Smooth muscle cell (in vitro differentiated cells): Measurements from ENCODE around the gene TRNP1. TPM values are rescaled to one million over a fixed set of nuclear protein-coding genes. Genes with fewer than 3 reads are reported as not detected.

Source experiments
- DNase-seq: peaks from one replicate; lab custom pipeline; 2025; ENCODE audit not compliant: unreplicated experiment; lab: John Stamatoyannopoulos, UW
- H2AFZ ChIP-seq: fragments of 200-600 bp; sonication (generic); 2 replicates; pipeline ENCODE4 v1.6.0; 2016; ENCODE audit warnings: antibody characterized with exemption, low read depth, mild to moderate bottlenecking
- H3F3A ChIP-seq: fragments of 200-600 bp; sonication (generic); 2 replicates; pipeline ENCODE4 v1.6.0; 2017; ENCODE audit warnings: antibody characterized with exemption, low read depth
- H3K27ac ChIP-seq: fragments of 200-600 bp; sonication (generic); 2 replicates; pipeline ENCODE4 v1.5.1; 2016; ENCODE audit warnings: low read depth, mild to moderate bottlenecking
- H3K27me3 ChIP-seq: fragments of 200-600 bp; sonication (generic); 2 replicates; pipeline ENCODE4 v1.6.1; 2016; ENCODE audit warnings: low read depth, mild to moderate bottlenecking
- H3K36me3 ChIP-seq: fragments of 200-600 bp; sonication (generic); 2 replicates; pipeline ENCODE4 v1.5.1; 2016; ENCODE audit warnings: low read depth
- H3K4me1 ChIP-seq: fragments of 200-600 bp; sonication (generic); 2 replicates; pipeline ENCODE4 v1.5.1; 2016; ENCODE audit warnings: low read depth
- H3K4me2 ChIP-seq: fragments of 200-600 bp; sonication (generic); 2 replicates; pipeline ENCODE4 v1.6.0; 2016; ENCODE audit warnings: mild to moderate bottlenecking
- H3K4me3 ChIP-seq: fragments of 200-600 bp; sonication (generic); 2 replicates; pipeline ENCODE4 v1.5.1; 2016; ENCODE audit warnings: mild to moderate bottlenecking
- H3K79me2 ChIP-seq: fragments of 200-600 bp; sonication (generic); 2 replicates; pipeline ENCODE4 v1.6.0; 2016; ENCODE audit warnings: low read depth, mild to moderate bottlenecking
- H3K9ac ChIP-seq: fragments of 200-600 bp; sonication (generic); 2 replicates; pipeline ENCODE4 v1.6.0; 2016; ENCODE audit warnings: low read depth
- H3K9me3 ChIP-seq: fragments of 200-600 bp; sonication (generic); replicated peaks from 2 replicates; pipeline ENCODE4 v1.5.1; 2016; ENCODE audit warnings: low read depth
- H4K20me1 ChIP-seq: fragments of 200-600 bp; sonication (generic); 2 replicates; pipeline ENCODE4 v1.6.0; 2016; ENCODE audit warnings: low read depth
- WGBS: methylation state at CpG from one replicate; pipeline ENCODE4 v1.1.7; 2016; ENCODE audit warnings: low lambda C conversion rate; 5-methylcytosine and 5-hydroxymethylcytosine counted together
- polyA plus RNA-seq: library from polyadenylated mRNA; unstranded; fragments of >200 nt; fragmentation: Nextera tagmentation; extraction: Ambion mirVana; gene quantifications from 2 replicates; pipeline ENCODE4 v1.2.1, GENCODE V29; 2016
- total RNA-seq: library from RNA; depleted of rRNA; stranded (reverse); fragments of >200 nt; gene quantifications from 2 replicates; pipeline ENCODE4 v1.2.3, GENCODE V29; 2014
- TF ChIP-seq, protein P1 (sequence below): fragments of 200-600 bp; sonication (generic); IDR thresholded peaks from 2 replicates; pipeline ENCODE4 v1.5.1; 2017; ENCODE audit warnings: borderline replicate concordance, mild to moderate bottlenecking, antibody characterized with exemption; ENCODE audit not compliant: insufficient read depth, poor library complexity, severe bottlenecking

The TRNP1 gene
- total and polyA plus RNA-seq, 2 experiments from 2014 or later, result 4.4 to 18.6 TPM

DNA sequence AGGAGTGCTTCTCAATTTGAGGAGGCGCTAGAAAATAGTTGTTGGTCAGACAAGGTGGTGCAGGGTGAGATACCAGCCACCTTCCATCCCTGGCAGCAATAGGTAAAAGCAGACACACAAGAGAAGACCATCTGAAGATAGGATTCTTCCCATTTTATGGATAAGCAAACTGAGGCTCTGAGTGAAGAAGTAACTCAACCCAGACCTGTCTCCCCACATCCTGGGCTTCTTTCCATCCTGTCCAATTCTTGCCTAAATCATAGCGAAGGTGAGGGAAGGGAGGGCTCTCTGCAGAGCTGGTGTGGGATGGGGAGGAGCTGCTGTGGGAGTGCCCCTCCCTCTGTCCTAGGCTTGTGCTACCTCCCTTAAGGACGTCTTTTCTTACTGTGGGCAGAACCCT lies 21.9 kb upstream of the TRNP1 start:
- H3K79me2 ChIP-seq, result no peaks in the 10 kb centered on the region
- H3K4me1 ChIP-seq, result no peaks in the 10 kb centered on the region
- H4K20me1 ChIP-seq, result no peaks in the 10 kb centered on the region
- H3K36me3 ChIP-seq, result no peaks in the 10 kb centered on the region
- H3K9ac ChIP-seq, result no peak overlapping the region
- 86% methylated on average over 3 of the region's 3 CpGs for WGBS
- H3K27ac ChIP-seq, result no peak overlapping the region
- no peak overlapping the region for H3K4me2 ChIP-seq
- H3K9me3 ChIP-seq, result no peaks in the 10 kb centered on the region
- H3K27me3 ChIP-seq, result no peaks in the 10 kb centered on the region
- no peak for DNase-seq
- no peak overlapping the region for H2AFZ ChIP-seq
- H3K4me3 ChIP-seq, result no peak overlapping the region
- H3F3A ChIP-seq, result no peaks in the 10 kb centered on the region
- TF ChIP-seq, protein P1, sequence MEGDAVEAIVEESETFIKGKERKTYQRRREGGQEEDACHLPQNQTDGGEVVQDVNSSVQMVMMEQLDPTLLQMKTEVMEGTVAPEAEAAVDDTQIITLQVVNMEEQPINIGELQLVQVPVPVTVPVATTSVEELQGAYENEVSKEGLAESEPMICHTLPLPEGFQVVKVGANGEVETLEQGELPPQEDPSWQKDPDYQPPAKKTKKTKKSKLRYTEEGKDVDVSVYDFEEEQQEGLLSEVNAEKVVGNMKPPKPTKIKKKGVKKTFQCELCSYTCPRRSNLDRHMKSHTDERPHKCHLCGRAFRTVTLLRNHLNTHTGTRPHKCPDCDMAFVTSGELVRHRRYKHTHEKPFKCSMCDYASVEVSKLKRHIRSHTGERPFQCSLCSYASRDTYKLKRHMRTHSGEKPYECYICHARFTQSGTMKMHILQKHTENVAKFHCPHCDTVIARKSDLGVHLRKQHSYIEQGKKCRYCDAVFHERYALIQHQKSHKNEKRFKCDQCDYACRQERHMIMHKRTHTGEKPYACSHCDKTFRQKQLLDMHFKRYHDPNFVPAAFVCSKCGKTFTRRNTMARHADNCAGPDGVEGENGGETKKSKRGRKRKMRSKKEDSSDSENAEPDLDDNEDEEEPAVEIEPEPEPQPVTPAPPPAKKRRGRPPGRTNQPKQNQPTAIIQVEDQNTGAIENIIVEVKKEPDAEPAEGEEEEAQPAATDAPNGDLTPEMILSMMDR, result no peak

DNA sequence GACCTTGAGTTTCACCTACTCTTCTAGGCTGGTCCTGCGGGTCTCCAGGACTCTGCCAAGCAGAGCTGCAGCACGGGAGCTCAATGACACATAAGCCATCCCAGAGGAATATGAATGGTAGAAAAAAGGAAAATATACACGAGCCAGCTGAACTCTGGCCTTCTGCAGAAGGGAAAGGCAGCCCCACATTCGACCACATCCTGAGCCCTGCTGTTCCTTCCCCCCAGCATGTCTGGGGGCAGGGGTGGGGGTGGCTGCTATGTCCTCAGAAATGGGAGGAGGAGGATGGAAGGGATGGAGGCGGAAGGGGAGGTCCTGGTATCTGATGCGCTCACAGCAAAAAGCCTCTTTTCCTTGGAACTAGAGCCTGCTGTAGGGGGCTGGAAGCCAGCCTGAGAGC lies 21.1 kb upstream of the TRNP1 start:
- no peak overlapping the region for H3K4me2 ChIP-seq
- no peaks in the 10 kb centered on the region for H3K36me3 ChIP-seq
- DNase-seq, result no peak
- H3K9ac ChIP-seq, result no peak overlapping the region
- no peaks in the 10 kb centered on the region for H3F3A ChIP-seq
- no peak overlapping the region for H3K27ac ChIP-seq
- TF ChIP-seq, protein P1, result no peak
- no peaks in the 10 kb centered on the region for H3K4me1 ChIP-seq
- no peaks in the 10 kb centered on the region for H3K27me3 ChIP-seq
- H3K9me3 ChIP-seq, result no peaks in the 10 kb centered on the region
- H3K4me3 ChIP-seq, result no peak overlapping the region
- whole genome bisulfite sequencing, result 65% methylated on average over 6 of the region's 6 CpGs
- no peaks in the 10 kb centered on the region for H3K79me2 ChIP-seq
- no peaks in the 10 kb centered on the region for H4K20me1 ChIP-seq
- H2AFZ ChIP-seq, result no peak overlapping the region

GRCh38 chr1:26972821-26973220 lies 20.7 kb upstream of the TRNP1 start:
- no peaks in the 10 kb centered on the region for H4K20me1 ChIP-seq
- H3K4me2 ChIP-seq, result no peak overlapping the region
- no peaks in the 10 kb centered on the region for H3K79me2 ChIP-seq

More at GRCh38 chr1:26972821-26973220, 20.7 kb upstream of the TRNP1 start:
- Histone ChIP-seq H3F3A (no peaks in the 10 kb centered on the region), H3K4me3 (no peak overlapping the region), H3K27me3 (no peaks in the 10 kb centered on the region), H3K27ac (no peak overlapping the region), H2AFZ (no peak overlapping the region), H3K9ac (no peak overlapping the region), H3K4me1 (no peaks in the 10 kb centered on the region), H3K9me3 (no peaks in the 10 kb centered on the region), H3K36me3 (no peaks in the 10 kb centered on the region)
- DNase-seq, result no peak
- WGBS, result 93% methylated on average over 4 of the region's 4 CpGs
- TF ChIP-seq, protein P1, result no peak
